GM12878 (cell line): ENCODE results near the gene SELENOS. TPM values are rescaled to one million over a fixed set of nuclear protein-coding genes. Genes with fewer than 3 reads are reported as not detected.

ENCODE experiments used
- ATF2 ChIP-seq: IDR thresholded peaks from 2 replicates; pipeline ENCODE4 v1.6.1; 2012; ENCODE audit warnings: low read length, inconsistent platforms
- NKRF ChIP-seq: fragments of 450-650 bp; conservative IDR thresholded peaks from 2 replicates; pipeline ENCODE4 v1.6.1; 2017; ENCODE audit warnings: mild to moderate bottlenecking, moderate library complexity
- PML ChIP-seq: IDR thresholded peaks from 2 replicates; pipeline ENCODE4 v1.6.1; 2012; ENCODE audit warnings: low read length, inconsistent platforms
- SMAD5 ChIP-seq: IDR thresholded peaks from 2 replicates; pipeline ENCODE4 v1.6.1; 2016; ENCODE audit warnings: antibody characterized with exemption, low read depth
- ZBTB33 ChIP-seq: fragments of 450-650 bp; IDR thresholded peaks from 2 replicates; pipeline ENCODE4 v1.6.1; 2017; ENCODE audit warnings: mild to moderate bottlenecking
- ZNF622 ChIP-seq: fragments of 450-650 bp; IDR thresholded peaks from 2 replicates; pipeline ENCODE4 v1.6.1; 2017; ENCODE audit warnings: mild to moderate bottlenecking, inconsistent platforms
- polyA plus RNA-seq, 11 experiments: library from polyadenylated mRNA; depleted of rRNA in 4 of 11; unstranded in 6 of 11; stranded (reverse) in 5 of 11; fragments of >200 nt; fragmentation: Nextera tagmentation in 4 of 11; fragmentation: Illumina TruSeq in 1 of 11; extraction: Ambion mirVana in 4 of 11; extraction: Trizol in 1 of 11; gene quantifications; 1 replicate in 1 of 11; 2 replicates in 10 of 11; pipeline versions ENCODE4 v1.2.1 to v1.2.3, GENCODE V29; 2011 to 2016; ENCODE audit warnings: inconsistent platforms in 2 of 11, missing spikeins in 2 of 11, low read depth in 1 of 11
- total RNA-seq, 4 experiments: library from RNA; depleted of rRNA in 3 of 4; stranded (reverse); fragments of >200 nt in 3 of 4; fragmentation: Illumina TruSeq in 1 of 4; extraction: Trizol in 1 of 4; gene quantifications; 2 replicates each; pipeline versions ENCODE4 v1.2.1 to v1.2.3, GENCODE V29; 2013 to 2021

The SELENOS gene
- total and polyA plus RNA-seq, 10 of the 15 experiments (the other 5 are each of a cell fraction or from before 2014, with no cell fraction given), result 25.8 to 90.1 (median 37.3) TPM

- TF ChIP-seq ZBTB33 (no peak), ATF2 (no peak), PML (no peak), NKRF (no peak), ZNF622 (no peak), SMAD5 (no peak)
Measured at GRCh38 chr15:101244036-101244781, 33.1 kb downstream of the SELENOS start (continued).
